AG09309 (cell line): ENCODE measurements around the gene PKIG.
A peak's percentile ranks its signal among the peaks of the same experiment; 100 is the strongest.

Experiments
- DNase-seq: peaks from one replicate; pipeline ENCODE4 v3.0.0-alpha.2; 2010; ENCODE audit warnings: low read depth
- H3K4me3 ChIP-seq: 2 replicates; pipeline ENCODE4 v1.5.1; 2011; ENCODE audit warnings: mild to moderate bottlenecking, low read depth, low read length, moderate library complexity; ENCODE audit not compliant: control insufficient read depth
- CTCF ChIP-seq: IDR thresholded peaks from 2 replicates; pipeline ENCODE4 v1.5.1; 2011; ENCODE audit warnings: mild to moderate bottlenecking, low read depth, low read length, inconsistent platforms; ENCODE audit not compliant: insufficient read depth, control insufficient read depth; ENCODE audit errors: missing control alignments

PKIG gene

GRCh38 chr20:44598423-44599305, 16.3 kb downstream of the PKIG start:
- TF ChIP-seq CTCF = no peak
- no peak overlapping the region for H3K4me3 ChIP-seq
- no peak for DNase-seq

GRCh38 chr20:44599715-44600114, 17.3 kb downstream of the PKIG start:
- no peak for TF ChIP-seq CTCF
- no peak for DNase-seq
- no peak overlapping the region for H3K4me3 ChIP-seq

- no peak for DNase-seq
- no peak overlapping the region for H3K4me3 ChIP-seq
- TF ChIP-seq CTCF = no peak
Observed at GRCh38 chr20:44600301-44600700, 17.9 kb downstream of the PKIG start.

GRCh38 chr20:44600758-44601201, 18.4 kb downstream of the PKIG start:
- no peak overlapping the region for H3K4me3 ChIP-seq
- TF ChIP-seq CTCF = no peak
- DNase-seq = no peak

GRCh38 chr20:44601236-44601671, 18.9 kb downstream of the PKIG start:
- no peak overlapping the region for H3K4me3 ChIP-seq
- TF ChIP-seq CTCF = no peak
- DNase-seq = no peak

- H3K4me3 ChIP-seq = no peak overlapping the region
- TF ChIP-seq CTCF = no peak
- peak; percentile 44 for DNase-seq
Observed at GRCh38 chr20:44601801-44602204, 19.4 kb downstream of the PKIG start.
